Activated CD8-positive, alpha-beta T cell treated with anti-CD3 and anti-CD28 coated beads for 36 hours (primary cell): ENCODE data around the gene SIVA1. TPM values are rescaled to one million over a fixed set of nuclear protein-coding genes. Genes with fewer than 3 reads are reported as not detected.

Experiments
- ATAC-seq: fragments of 200-7000 bp; cut with Tn5 transposase; one replicate; pipeline ENCODE4 v1.10.0; 2021; ENCODE audit warnings: mild to moderate bottlenecking, moderate library complexity
- CTCF ChIA-PET: fragments of 350-600 bp; sonication (Branson Sonifier 250); formaldehyde crosslinking; loops from one replicate; lab custom pipeline; 2021; ENCODE audit warnings: antibody characterized with exemption; lab: Charles Lee
- POLR2A ChIA-PET: fragments of 350-600 bp; sonication (Branson Sonifier 250); formaldehyde crosslinking; loops from one replicate; lab custom pipeline; 2021; ENCODE audit warnings: antibody characterized with exemption; lab: Charles Lee
- DNase-seq: peaks from one replicate; pipeline ENCODE4 v3.0.0-alpha.2; 2020
- H3K27ac Mint-ChIP-seq: one replicate; pipeline ENCODE4 v1.8.0; 2021; ENCODE audit warnings: mild to moderate bottlenecking, mixed read lengths
- H3K27me3 Mint-ChIP-seq: one replicate; pipeline ENCODE4 v1.8.0; 2021; ENCODE audit warnings: mixed read lengths
- H3K36me3 Mint-ChIP-seq: one replicate; pipeline ENCODE4 v1.8.0; 2021; ENCODE audit warnings: low read depth, mixed read lengths
- H3K4me1 Mint-ChIP-seq: one replicate; pipeline ENCODE4 v1.8.0; 2021; ENCODE audit warnings: low read depth, mixed read lengths
- H3K4me3 Mint-ChIP-seq: one replicate; pipeline ENCODE4 v1.8.0; 2021; ENCODE audit warnings: mild to moderate bottlenecking, moderate library complexity, mixed read lengths
- H3K9me3 Mint-ChIP-seq: one replicate; pipeline ENCODE4 v1.8.0; 2021; ENCODE audit warnings: mixed read lengths
- CTCF ChIP-seq: fragments of 200-600 bp; IDR thresholded peaks from one replicate; pipeline ENCODE4 v1.8.0; 2022; ENCODE audit warnings: antibody characterized with exemption, mild to moderate bottlenecking
- intact Hi-C: fragments of 100-400 bp; cut with micrococcal nuclease; formaldehyde crosslinking; loops from one replicate; pipeline ENCODE4 v1.10.0; 2022
- total RNA-seq, 2 experiments: library from RNA; stranded (reverse); gene quantifications; one replicate each; pipeline ENCODE4 v1.2.3, GENCODE V29; 2021

The SIVA1 gene
- total RNA-seq, 2 experiments from 2014 or later, result 115 to 125 TPM

GRCh38 chr14:104756477-104757237 is 3.7 kb downstream of the SIVA1 start:
- CTCF ChIA-PET, result interaction anchor here (1.0 to 1.9 kb wide), 4 partner anchors 12 to 71 kb away, joined by 4 to 10 read pairs (median 5); no protein-coding TSS in a partner anchor
- Mint-ChIP-seq H3K27ac (peak overlapping the region; percentile 88), H3K4me3 (no peak overlapping the region), H3K4me1 (peaks cover 39% of the 10 kb centered on the region), H3K9me3 (no peaks in the 10 kb centered on the region), H3K36me3 (peaks cover 42% of the 10 kb centered on the region), H3K27me3 (no peaks in the 10 kb centered on the region)
- peak; percentile 71 for DNase-seq
- TF ChIP-seq CTCF, result no peak
- POLR2A ChIA-PET, result interaction anchor here (0.8 to 1.1 kb wide), 4 partner anchors 10 to 40 kb away, joined by 3 to 4 read pairs (median 3); no protein-coding TSS in a partner anchor
- intact Hi-C loops, result no loop called here
- no peak for ATAC-seq

GRCh38 chr14:104757238-104757585 is 4.3 kb downstream of the SIVA1 start:
- ATAC-seq (no peak), DNase-seq (no peak)
- no peak for TF ChIP-seq CTCF
- Mint-ChIP-seq H3K4me1 (peaks cover 39% of the 10 kb centered on the region), H3K27ac (peak overlapping the region; percentile 88), H3K4me3 (no peak overlapping the region), H3K27me3 (no peaks in the 10 kb centered on the region), H3K36me3 (peaks cover 46% of the 10 kb centered on the region), H3K9me3 (no peaks in the 10 kb centered on the region)
- CTCF ChIA-PET, result interaction anchor here (0.7 to 1.9 kb wide), 5 partner anchors 11 to 70 kb away, joined by 4 to 10 read pairs (median 4); no protein-coding TSS in a partner anchor
- intact Hi-C loops, result no loop called here
- POLR2A ChIA-PET, result interaction anchor here (0.8 to 1.1 kb wide), 4 partner anchors 9 to 39 kb away, joined by 3 to 4 read pairs (median 3); no protein-coding TSS in a partner anchor

GRCh38 chr14:104757681-104758392 is 4.9 kb downstream of the SIVA1 start:
- no peak for TF ChIP-seq CTCF
- intact Hi-C loops, result no loop called here
- Mint-ChIP-seq H3K4me1 (peaks cover 39% of the 10 kb centered on the region), H3K36me3 (peaks cover 48% of the 10 kb centered on the region), H3K27ac (peak overlapping the region; percentile 88), H3K27me3 (no peaks in the 10 kb centered on the region), H3K9me3 (no peaks in the 10 kb centered on the region), H3K4me3 (no peak overlapping the region)
- no peak for DNase-seq
- POLR2A ChIA-PET, result interaction anchor here (1.0 to 1.1 kb wide), 3 partner anchors 11 to 38 kb away, joined by 3 to 4 read pairs (median 3); no protein-coding TSS in a partner anchor
- no peak for ATAC-seq
- CTCF ChIA-PET, result interaction anchor here (0.7 to 1.9 kb wide), 4 partner anchors 11 to 70 kb away, joined by 4 to 10 read pairs (median 5); no protein-coding TSS in a partner anchor

GRCh38 chr14:104758981-104759969 is 6.3 kb downstream of the SIVA1 start:
- Mint-ChIP-seq H3K27me3 (no peaks in the 10 kb centered on the region), H3K36me3 (peaks cover 41% of the 10 kb centered on the region), H3K4me3 (no peak overlapping the region), H3K9me3 (no peaks in the 10 kb centered on the region), H3K4me1 (peaks cover 31% of the 10 kb centered on the region), H3K27ac (peak overlapping the region; percentile 16)
- ChIA-PET POLR2A (interaction anchor here (0.6 to 1.3 kb wide), 3 partner anchors 11 to 463 kb away, joined by 3 read pairs; no protein-coding TSS in a partner anchor), CTCF (interaction anchor here (0.6 to 2.2 kb wide), 3 partner anchors 9 to 1366 kb away, joined by 3 to 10 read pairs (median 4); no protein-coding TSS in a partner anchor)
- no peak for TF ChIP-seq CTCF
- DNase-seq (no peak), ATAC-seq (no peak)
- intact Hi-C loops, result no loop called here
